WTC11 (cell line): ENCODE data around the gene DHRSX. TPM values are rescaled to one million over a fixed set of nuclear protein-coding genes. Genes with fewer than 3 reads are reported as not detected.

ENCODE experiments used
- ATAC-seq: fragments of 200-7000 bp; cut with Tn5 transposase; 2 replicates; pipeline ENCODE4 v1.10.0; 2021; ENCODE audit warnings: mild to moderate bottlenecking, moderate library complexity
- CTCF ChIA-PET: fragments of 300-600 bp; sonication (Branson Sonifier 250); formaldehyde crosslinking; loops from one replicate; lab custom pipeline; 2021; ENCODE audit warnings: antibody characterized with exemption; lab: Charles Lee
- POLR2A ChIA-PET: fragments of 350-600 bp; sonication (Branson Sonifier 250); formaldehyde crosslinking; loops from one replicate; lab custom pipeline; 2021; ENCODE audit warnings: antibody characterized with exemption; lab: Charles Lee
- DNase-seq: peaks from one replicate; pipeline ENCODE4 v3.0.0; 2021; ENCODE audit warnings: low spot score
- H3K27ac Mint-ChIP-seq: 2 replicates; pipeline ENCODE4 v1.8.0; 2021; ENCODE audit warnings: mixed read lengths
- H3K27me3 Mint-ChIP-seq: 2 replicates; pipeline ENCODE4 v1.8.0; 2021; ENCODE audit warnings: low read depth, mild to moderate bottlenecking, moderate library complexity, mixed read lengths
- H3K36me3 Mint-ChIP-seq: 2 replicates; pipeline ENCODE4 v1.8.0; 2021; ENCODE audit warnings: mixed read lengths
- H3K4me1 Mint-ChIP-seq: 2 replicates; pipeline ENCODE4 v1.8.0; 2022; ENCODE audit warnings: mixed read lengths
- H3K4me3 Mint-ChIP-seq: 2 replicates; pipeline ENCODE4 v1.8.0; 2021; ENCODE audit warnings: mild to moderate bottlenecking, moderate library complexity, mixed read lengths
- H3K9me3 Mint-ChIP-seq: 2 replicates; pipeline ENCODE4 v1.8.0; 2021; ENCODE audit warnings: mixed read lengths
- CREB1 ChIP-seq: sonication (generic); formaldehyde crosslinking; IDR thresholded peaks from 2 replicates; pipeline ENCODE4 v1.8.0; 2023; ENCODE audit warnings: mild to moderate bottlenecking, missing genetic modification reagents
- CREM ChIP-seq: sonication (generic); formaldehyde crosslinking; IDR thresholded peaks from 2 replicates; pipeline ENCODE4 v1.8.1; 2022; ENCODE audit warnings: mild to moderate bottlenecking, missing genetic modification reagents, moderate library complexity
- CTCF ChIP-seq: fragments of 200-600 bp; IDR thresholded peaks from 2 replicates; pipeline ENCODE4 v1.8.0; 2022; ENCODE audit warnings: antibody characterized with exemption
- E2F1 ChIP-seq: sonication (generic); formaldehyde crosslinking; IDR thresholded peaks from 2 replicates; pipeline ENCODE4 v1.8.0; 2022; ENCODE audit warnings: mild to moderate bottlenecking, missing genetic modification reagents
- EMX1 ChIP-seq: fragments of 250-450 bp; sonication (Bioruptor Pico); IDR thresholded peaks from 2 replicates; pipeline ENCODE4 v1.8.0; 2021; ENCODE audit warnings: mild to moderate bottlenecking
- FOXK1 ChIP-seq: sonication (generic); formaldehyde crosslinking; IDR thresholded peaks from 2 replicates; pipeline ENCODE4 v1.8.0; 2022; ENCODE audit warnings: mild to moderate bottlenecking, moderate library complexity, missing genetic modification reagents
- GABPB1 ChIP-seq: sonication (generic); formaldehyde crosslinking; IDR thresholded peaks from 2 replicates; pipeline ENCODE4 v1.8.1; 2023; ENCODE audit warnings: mild to moderate bottlenecking, missing genetic modification reagents
- PRDM15 ChIP-seq: sonication (generic); formaldehyde crosslinking; IDR thresholded peaks from 2 replicates; pipeline ENCODE4 v1.8.0; 2022; ENCODE audit warnings: missing genetic modification reagents
- PRRX2 ChIP-seq: fragments of 250-450 bp; sonication (Bioruptor Pico); IDR thresholded peaks from 2 replicates; pipeline ENCODE4 v1.8.0; 2021; ENCODE audit warnings: mild to moderate bottlenecking
- RELA ChIP-seq: sonication (generic); formaldehyde crosslinking; IDR thresholded peaks from 2 replicates; pipeline ENCODE4 v1.8.1; 2022; ENCODE audit warnings: missing genetic modification reagents, mild to moderate bottlenecking, borderline replicate concordance
- TCF7 ChIP-seq: sonication (generic); formaldehyde crosslinking; IDR thresholded peaks from 2 replicates; pipeline ENCODE4 v1.8.0; 2022; ENCODE audit warnings: mild to moderate bottlenecking, low read depth, missing genetic modification reagents, moderate library complexity
- TEAD4 ChIP-seq: sonication (generic); formaldehyde crosslinking; IDR thresholded peaks from 2 replicates; pipeline ENCODE4 v1.8.0; 2022; ENCODE audit warnings: mild to moderate bottlenecking, missing genetic modification reagents
- ZNF232 ChIP-seq: sonication (generic); formaldehyde crosslinking; IDR thresholded peaks from 2 replicates; pipeline ENCODE4 v1.8.0; 2022; ENCODE audit warnings: mild to moderate bottlenecking, missing genetic modification reagents
- ZNF416 ChIP-seq: fragments of 250-450 bp; sonication (Bioruptor Pico); IDR thresholded peaks from 2 replicates; pipeline ENCODE4 v1.9.0; 2021; ENCODE audit warnings: mild to moderate bottlenecking, inconsistent platforms
- ZNF425 ChIP-seq: fragments of 250-450 bp; sonication (Bioruptor Pico); conservative IDR thresholded peaks from 2 replicates; pipeline ENCODE4 v1.9.0; 2021; ENCODE audit warnings: mild to moderate bottlenecking
- total RNA-seq: library from RNA; stranded (reverse); gene quantifications from 3 replicates; pipeline ENCODE4 v1.2.3, GENCODE V29; 2021
- TF ChIP-seq, protein P1 (sequence below): fragments of 250-450 bp; sonication (Bioruptor Pico); IDR thresholded peaks from 2 replicates; pipeline ENCODE4 v1.9.0; 2021; ENCODE audit warnings: mild to moderate bottlenecking, borderline replicate concordance
- TF ChIP-seq, protein P2 (sequence below): sonication (generic); formaldehyde crosslinking; IDR thresholded peaks from 2 replicates; pipeline ENCODE4 v1.8.0; 2022; ENCODE audit warnings: mild to moderate bottlenecking, missing genetic modification reagents
- TF ChIP-seq, protein P3 (sequence below): sonication (generic); formaldehyde crosslinking; IDR thresholded peaks from 2 replicates; pipeline ENCODE4 v1.8.0; 2022; ENCODE audit warnings: mild to moderate bottlenecking, missing genetic modification reagents

The DHRSX gene
- total RNA-seq, 1 experiment from 2014 or later = 28.2 TPM

DNA sequence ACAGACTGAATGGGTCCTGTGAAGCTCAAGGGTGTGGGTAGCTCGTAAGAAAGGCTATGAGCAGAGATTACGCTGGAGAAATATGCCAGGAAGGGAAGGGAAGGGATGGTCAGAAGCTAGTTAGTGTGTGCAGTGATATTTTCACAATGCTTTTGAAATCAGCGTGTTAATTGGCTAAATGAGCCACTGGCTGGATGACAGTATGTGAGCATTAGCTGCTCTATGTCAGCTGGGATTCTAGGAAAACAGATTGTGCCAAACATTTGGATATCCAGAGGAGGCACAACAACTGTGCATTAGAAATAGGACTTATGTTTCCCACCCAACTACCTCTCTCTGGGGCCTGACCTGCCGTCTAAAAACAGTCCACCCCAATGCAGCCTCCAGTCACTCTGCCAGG is 168.5 kb downstream of the DHRSX start:
- Mint-ChIP-seq H3K4me1 (no peaks in the 10 kb centered on the region), H3K27me3 (no peaks in the 10 kb centered on the region), H3K4me3 (no peak overlapping the region), H3K36me3 (no peaks in the 10 kb centered on the region), H3K9me3 (no peaks in the 10 kb centered on the region), H3K27ac (no peak overlapping the region)
- no peak for TF ChIP-seq TEAD4 (CRISPR knock-in tag)
- TF ChIP-seq ZNF425 (CRISPR knock-in tag) = no peak
- TF ChIP-seq ZNF232 (CRISPR knock-in tag) = no peak
- TF ChIP-seq CREB1 (CRISPR knock-in tag) = no peak
- TF ChIP-seq RELA (CRISPR knock-in tag) = no peak
- TF ChIP-seq TCF7 (CRISPR knock-in tag) = no peak
- TF ChIP-seq, protein P1, sequence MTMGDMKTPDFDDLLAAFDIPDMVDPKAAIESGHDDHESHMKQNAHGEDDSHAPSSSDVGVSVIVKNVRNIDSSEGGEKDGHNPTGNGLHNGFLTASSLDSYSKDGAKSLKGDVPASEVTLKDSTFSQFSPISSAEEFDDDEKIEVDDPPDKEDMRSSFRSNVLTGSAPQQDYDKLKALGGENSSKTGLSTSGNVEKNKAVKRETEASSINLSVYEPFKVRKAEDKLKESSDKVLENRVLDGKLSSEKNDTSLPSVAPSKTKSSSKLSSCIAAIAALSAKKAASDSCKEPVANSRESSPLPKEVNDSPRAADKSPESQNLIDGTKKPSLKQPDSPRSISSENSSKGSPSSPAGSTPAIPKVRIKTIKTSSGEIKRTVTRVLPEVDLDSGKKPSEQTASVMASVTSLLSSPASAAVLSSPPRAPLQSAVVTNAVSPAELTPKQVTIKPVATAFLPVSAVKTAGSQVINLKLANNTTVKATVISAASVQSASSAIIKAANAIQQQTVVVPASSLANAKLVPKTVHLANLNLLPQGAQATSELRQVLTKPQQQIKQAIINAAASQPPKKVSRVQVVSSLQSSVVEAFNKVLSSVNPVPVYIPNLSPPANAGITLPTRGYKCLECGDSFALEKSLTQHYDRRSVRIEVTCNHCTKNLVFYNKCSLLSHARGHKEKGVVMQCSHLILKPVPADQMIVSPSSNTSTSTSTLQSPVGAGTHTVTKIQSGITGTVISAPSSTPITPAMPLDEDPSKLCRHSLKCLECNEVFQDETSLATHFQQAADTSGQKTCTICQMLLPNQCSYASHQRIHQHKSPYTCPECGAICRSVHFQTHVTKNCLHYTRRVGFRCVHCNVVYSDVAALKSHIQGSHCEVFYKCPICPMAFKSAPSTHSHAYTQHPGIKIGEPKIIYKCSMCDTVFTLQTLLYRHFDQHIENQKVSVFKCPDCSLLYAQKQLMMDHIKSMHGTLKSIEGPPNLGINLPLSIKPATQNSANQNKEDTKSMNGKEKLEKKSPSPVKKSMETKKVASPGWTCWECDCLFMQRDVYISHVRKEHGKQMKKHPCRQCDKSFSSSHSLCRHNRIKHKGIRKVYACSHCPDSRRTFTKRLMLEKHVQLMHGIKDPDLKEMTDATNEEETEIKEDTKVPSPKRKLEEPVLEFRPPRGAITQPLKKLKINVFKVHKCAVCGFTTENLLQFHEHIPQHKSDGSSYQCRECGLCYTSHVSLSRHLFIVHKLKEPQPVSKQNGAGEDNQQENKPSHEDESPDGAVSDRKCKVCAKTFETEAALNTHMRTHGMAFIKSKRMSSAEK = no peak
- no peak for TF ChIP-seq CREM (CRISPR knock-in tag)
- TF ChIP-seq PRDM15 (CRISPR knock-in tag) = no peak
- TF ChIP-seq, protein P2, sequence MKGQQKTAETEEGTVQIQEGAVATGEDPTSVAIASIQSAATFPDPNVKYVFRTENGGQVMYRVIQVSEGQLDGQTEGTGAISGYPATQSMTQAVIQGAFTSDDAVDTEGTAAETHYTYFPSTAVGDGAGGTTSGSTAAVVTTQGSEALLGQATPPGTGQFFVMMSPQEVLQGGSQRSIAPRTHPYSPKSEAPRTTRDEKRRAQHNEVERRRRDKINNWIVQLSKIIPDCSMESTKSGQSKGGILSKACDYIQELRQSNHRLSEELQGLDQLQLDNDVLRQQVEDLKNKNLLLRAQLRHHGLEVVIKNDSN (CRISPR knock-in tag) = no peak
- no peak for TF ChIP-seq ZNF416 (CRISPR knock-in tag)
- no peak for TF ChIP-seq FOXK1 (CRISPR knock-in tag)
- TF ChIP-seq EMX1 (CRISPR knock-in tag) = no peak
- TF ChIP-seq PRRX2 (CRISPR knock-in tag) = no peak
- no peak for TF ChIP-seq E2F1
- no peak for TF ChIP-seq GABPB1 (CRISPR knock-in tag)
- TF ChIP-seq, protein P3, sequence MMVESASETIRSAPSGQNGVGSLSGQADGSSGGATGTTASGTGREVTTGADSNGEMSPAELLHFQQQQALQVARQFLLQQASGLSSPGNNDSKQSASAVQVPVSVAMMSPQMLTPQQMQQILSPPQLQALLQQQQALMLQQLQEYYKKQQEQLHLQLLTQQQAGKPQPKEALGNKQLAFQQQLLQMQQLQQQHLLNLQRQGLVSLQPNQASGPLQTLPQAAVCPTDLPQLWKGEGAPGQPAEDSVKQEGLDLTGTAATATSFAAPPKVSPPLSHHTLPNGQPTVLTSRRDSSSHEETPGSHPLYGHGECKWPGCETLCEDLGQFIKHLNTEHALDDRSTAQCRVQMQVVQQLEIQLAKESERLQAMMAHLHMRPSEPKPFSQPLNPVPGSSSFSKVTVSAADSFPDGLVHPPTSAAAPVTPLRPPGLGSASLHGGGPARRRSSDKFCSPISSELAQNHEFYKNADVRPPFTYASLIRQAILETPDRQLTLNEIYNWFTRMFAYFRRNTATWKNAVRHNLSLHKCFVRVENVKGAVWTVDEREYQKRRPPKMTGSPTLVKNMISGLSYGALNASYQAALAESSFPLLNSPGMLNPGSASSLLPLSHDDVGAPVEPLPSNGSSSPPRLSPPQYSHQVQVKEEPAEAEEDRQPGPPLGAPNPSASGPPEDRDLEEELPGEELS (CRISPR knock-in tag) = no peak
- no peak for TF ChIP-seq CTCF
- ChIA-PET POLR2A (no interaction called here), CTCF (no interaction called here)
- ATAC-seq (no peak), DNase-seq (no peak)
